OCI-LY3 (cell line): ENCODE measurements around the gene LRRC39.

ENCODE experiments used
- EZH2phosphoT487 ChIP-seq: fragments of 200-600 bp; shearing (Covaris generic); IDR thresholded peaks from 2 replicates; pipeline ENCODE4 v1.6.1; 2018; ENCODE audit warnings: antibody characterized with exemption, mixed run types, low read depth
- TF ChIP-seq, protein P1 (sequence below): fragments of 200-600, 300-600 bp; sonication (generic); IDR thresholded peaks from 2 replicates; pipeline ENCODE4 v1.5.1; 2014; ENCODE audit warnings: antibody characterized with exemption, low read length, low read depth

DNA sequence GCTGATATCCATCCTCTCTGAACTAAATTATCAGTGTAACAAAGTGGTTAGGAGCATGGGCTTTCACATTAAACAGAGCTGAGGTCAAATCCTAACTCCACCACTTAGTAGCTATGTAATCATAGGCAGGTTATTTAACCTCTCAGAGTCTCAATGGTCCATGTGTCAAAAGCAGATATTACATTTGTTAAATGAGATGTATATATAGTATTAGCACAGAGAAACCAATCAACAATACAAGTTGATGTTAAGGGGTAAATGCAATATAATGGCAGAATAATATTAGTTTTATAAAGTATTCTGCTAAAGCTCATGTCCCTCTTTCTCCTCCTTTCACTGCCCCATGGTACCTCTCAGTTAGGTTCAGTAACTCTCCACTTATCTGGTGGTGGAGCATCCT is 44.4 kb upstream of the LRRC39 start:
- TF ChIP-seq, protein P1, sequence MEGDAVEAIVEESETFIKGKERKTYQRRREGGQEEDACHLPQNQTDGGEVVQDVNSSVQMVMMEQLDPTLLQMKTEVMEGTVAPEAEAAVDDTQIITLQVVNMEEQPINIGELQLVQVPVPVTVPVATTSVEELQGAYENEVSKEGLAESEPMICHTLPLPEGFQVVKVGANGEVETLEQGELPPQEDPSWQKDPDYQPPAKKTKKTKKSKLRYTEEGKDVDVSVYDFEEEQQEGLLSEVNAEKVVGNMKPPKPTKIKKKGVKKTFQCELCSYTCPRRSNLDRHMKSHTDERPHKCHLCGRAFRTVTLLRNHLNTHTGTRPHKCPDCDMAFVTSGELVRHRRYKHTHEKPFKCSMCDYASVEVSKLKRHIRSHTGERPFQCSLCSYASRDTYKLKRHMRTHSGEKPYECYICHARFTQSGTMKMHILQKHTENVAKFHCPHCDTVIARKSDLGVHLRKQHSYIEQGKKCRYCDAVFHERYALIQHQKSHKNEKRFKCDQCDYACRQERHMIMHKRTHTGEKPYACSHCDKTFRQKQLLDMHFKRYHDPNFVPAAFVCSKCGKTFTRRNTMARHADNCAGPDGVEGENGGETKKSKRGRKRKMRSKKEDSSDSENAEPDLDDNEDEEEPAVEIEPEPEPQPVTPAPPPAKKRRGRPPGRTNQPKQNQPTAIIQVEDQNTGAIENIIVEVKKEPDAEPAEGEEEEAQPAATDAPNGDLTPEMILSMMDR = no peak
- TF ChIP-seq EZH2phosphoT487 = no peak
